ENCODE data around the gene PLXNA4.

GRCh38 chr7:132214452-132214851 lies 361.8 kb downstream of the PLXNA4 start:
- TF ChIP-seq, protein P1, sequence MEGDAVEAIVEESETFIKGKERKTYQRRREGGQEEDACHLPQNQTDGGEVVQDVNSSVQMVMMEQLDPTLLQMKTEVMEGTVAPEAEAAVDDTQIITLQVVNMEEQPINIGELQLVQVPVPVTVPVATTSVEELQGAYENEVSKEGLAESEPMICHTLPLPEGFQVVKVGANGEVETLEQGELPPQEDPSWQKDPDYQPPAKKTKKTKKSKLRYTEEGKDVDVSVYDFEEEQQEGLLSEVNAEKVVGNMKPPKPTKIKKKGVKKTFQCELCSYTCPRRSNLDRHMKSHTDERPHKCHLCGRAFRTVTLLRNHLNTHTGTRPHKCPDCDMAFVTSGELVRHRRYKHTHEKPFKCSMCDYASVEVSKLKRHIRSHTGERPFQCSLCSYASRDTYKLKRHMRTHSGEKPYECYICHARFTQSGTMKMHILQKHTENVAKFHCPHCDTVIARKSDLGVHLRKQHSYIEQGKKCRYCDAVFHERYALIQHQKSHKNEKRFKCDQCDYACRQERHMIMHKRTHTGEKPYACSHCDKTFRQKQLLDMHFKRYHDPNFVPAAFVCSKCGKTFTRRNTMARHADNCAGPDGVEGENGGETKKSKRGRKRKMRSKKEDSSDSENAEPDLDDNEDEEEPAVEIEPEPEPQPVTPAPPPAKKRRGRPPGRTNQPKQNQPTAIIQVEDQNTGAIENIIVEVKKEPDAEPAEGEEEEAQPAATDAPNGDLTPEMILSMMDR (IDR thresholded peaks at IDR 0.05; ENCODE audit: low read depth, low read length): no peak
- TF ChIP-seq POLR2A (IDR thresholded peaks at IDR 0.05; ENCODE audit: extremely low read depth, insufficient read length) (no peak), MYC (IDR thresholded peaks at IDR 0.05; ENCODE audit: low read depth, low read length) (no peak)
- TF ChIP-seq, protein P2, sequence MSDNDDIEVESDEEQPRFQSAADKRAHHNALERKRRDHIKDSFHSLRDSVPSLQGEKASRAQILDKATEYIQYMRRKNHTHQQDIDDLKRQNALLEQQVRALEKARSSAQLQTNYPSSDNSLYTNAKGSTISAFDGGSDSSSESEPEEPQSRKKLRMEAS (IDR thresholded peaks at IDR 0.05; ENCODE audit: low read depth, low read length): no peak
